RWPE2 (cell line): Measurements from ENCODE around the gene LRRC8D.

ENCODE experiments used
- ATAC-seq: fragments of 200-7000 bp; cut with Tn5 transposase; 3 replicates; pipeline ENCODE4 v1.9.1; 2021; ENCODE audit warnings: low read depth
- DNase-seq: peaks from one replicate; pipeline ENCODE4 v3.0.0-alpha.2; 2020; ENCODE audit warnings: low spot score
- H3K27ac ChIP-seq: fragments of 450-650 bp; 2 replicates; pipeline ENCODE4 v1.5.1; 2017; ENCODE audit warnings: mild to moderate bottlenecking; ENCODE audit not compliant: poor library complexity, severe bottlenecking
- H3K27me3 ChIP-seq: fragments of 250-450 bp; sonication (Bioruptor Pico); 2 replicates; pipeline ENCODE4 v1.5.1; 2021; ENCODE audit warnings: mild to moderate bottlenecking, moderate library complexity; ENCODE audit not compliant: insufficient read depth, poor library complexity, severe bottlenecking
- H3K36me3 ChIP-seq: fragments of 250-450 bp; sonication (Bioruptor Pico); 2 replicates; pipeline ENCODE4 v1.5.1; 2020; ENCODE audit warnings: low read depth, mild to moderate bottlenecking, moderate library complexity
- H3K4me1 ChIP-seq: fragments of 250-450 bp; sonication (Bioruptor Pico); 2 replicates; pipeline ENCODE4 v1.5.1; 2021; ENCODE audit warnings: mild to moderate bottlenecking, moderate library complexity; ENCODE audit not compliant: insufficient read depth, poor library complexity, severe bottlenecking
- H3K4me3 ChIP-seq: fragments of 250-450 bp; sonication (Bioruptor Pico); 2 replicates; pipeline ENCODE4 v1.5.1; 2021; ENCODE audit warnings: mild to moderate bottlenecking, moderate library complexity; ENCODE audit not compliant: severe bottlenecking
- H3K9me3 ChIP-seq: fragments of 250-450 bp; sonication (Bioruptor Pico); 2 replicates; pipeline ENCODE4 v1.5.1; 2021; ENCODE audit warnings: mild to moderate bottlenecking, moderate library complexity; ENCODE audit not compliant: severe bottlenecking
- CTCF ChIP-seq: fragments of 450-650 bp; IDR thresholded peaks from one replicate; pipeline ENCODE4 v1.5.1; 2017; ENCODE audit warnings: mild to moderate bottlenecking, moderate library complexity; ENCODE audit not compliant: poor library complexity, severe bottlenecking

The LRRC8D gene

GRCh38 chr1:89904219-89904980, 83.6 kb downstream of the LRRC8D start:
- ATAC-seq (no peak), DNase-seq (no peak)
- Histone ChIP-seq H3K27me3 (no peaks in the 10 kb centered on the region), H3K4me1 (peaks cover 38% of the 10 kb centered on the region), H3K9me3 (no peaks in the 10 kb centered on the region), H3K27ac (no peak overlapping the region), H3K4me3 (no peak overlapping the region), H3K36me3 (no peaks in the 10 kb centered on the region)
- no peak for TF ChIP-seq CTCF

- H3K27me3 ChIP-seq = no peaks in the 10 kb centered on the region
- H3K36me3 ChIP-seq = no peaks in the 10 kb centered on the region
- no peak for DNase-seq
- peaks cover 46% of the 10 kb centered on the region for H3K4me1 ChIP-seq
- ATAC-seq = no peak
- no peak overlapping the region for H3K27ac ChIP-seq
- no peak for TF ChIP-seq CTCF
- no peaks in the 10 kb centered on the region for H3K9me3 ChIP-seq
- H3K4me3 ChIP-seq = no peak overlapping the region
Observed at GRCh38 chr1:89905395-89906058, 84.7 kb downstream of the LRRC8D start.

GRCh38 chr1:89906088-89906487, 85.3 kb downstream of the LRRC8D start:
- Histone ChIP-seq H3K9me3 (no peaks in the 10 kb centered on the region), H3K36me3 (no peaks in the 10 kb centered on the region), H3K4me3 (no peak overlapping the region), H3K27me3 (no peaks in the 10 kb centered on the region), H3K27ac (peak overlapping the region; percentile 65), H3K4me1 (peaks cover 51% of the 10 kb centered on the region)
- DNase-seq (no peak), ATAC-seq (no peak)
- TF ChIP-seq CTCF = no peak

GRCh38 chr1:89907727-89908212, 86.9 kb downstream of the LRRC8D start:
- H3K36me3 ChIP-seq = no peaks in the 10 kb centered on the region
- H3K27me3 ChIP-seq = no peaks in the 10 kb centered on the region
- H3K4me3 ChIP-seq = no peak overlapping the region
- no peak for DNase-seq
- peak; percentile 69 for ATAC-seq
- H3K4me1 ChIP-seq = peaks cover 58% of the 10 kb centered on the region
- no peak for TF ChIP-seq CTCF
- no peaks in the 10 kb centered on the region for H3K9me3 ChIP-seq
- H3K27ac ChIP-seq = peak overlapping the region; percentile 65
